ENCODE measurements around the gene RPS29. TPM values are rescaled to one million over a fixed set of nuclear protein-coding genes. Genes with fewer than 3 reads are reported as not detected.

The RPS29 gene
- total RNA-seq, 1 donor from 2014 or later = 1,969 TPM

Other genes starting within 250 kb of the RPS29 start
- 44.2 and 45.4 TPM in 2 replicates for gene LRR1, start 12.6 kb upstream of the RPS29 start, total RNA-seq
- 278 and 292 TPM in 2 replicates for gene RPL36AL, start 34.2 kb upstream of the RPS29 start, total RNA-seq
- 57.0 and 57.9 TPM in 2 replicates for gene MGAT2, start 34.4 kb upstream of the RPS29 start, total RNA-seq
- gene DNAAF2, start 48.9 kb upstream of the RPS29 start, total RNA-seq = 10.5 and 11.4 TPM in 2 replicates
- 43.4 and 47.2 TPM in 2 replicates for gene POLE2, start 101.8 kb upstream of the RPS29 start, total RNA-seq
- gene KLHDC1, start 106.7 kb upstream of the RPS29 start, total RNA-seq = 0.78 and 0.96 TPM in 2 replicates
- gene KLHDC2, start 181.8 kb upstream of the RPS29 start, total RNA-seq = 28.9 and 31.6 TPM in 2 replicates